HepG2 (cell line): ENCODE results near the gene BRD8. TPM values are rescaled to one million over a fixed set of nuclear protein-coding genes. Genes with fewer than 3 reads are reported as not detected.

Experiments
- CREB1 ChIP-seq, 2 experiments: fragments of 450-650 bp in 1 of 2; IDR thresholded peaks; 2 replicates each; pipeline ENCODE4 v1.6.1; 2016 to 2017; ENCODE audit warnings: control low read depth in 1 of 2, mild to moderate bottlenecking in 1 of 2, missing compliant biosample characterization in 1 of 2, missing genetic modification characterization in 1 of 2
- HMG20B ChIP-seq: conservative IDR thresholded peaks from 2 replicates; pipeline ENCODE4 v1.6.1; 2016; ENCODE audit warnings: missing genetic modification reagents, missing compliant biosample characterization
- MAZ ChIP-seq, 2 experiments: sonication (generic) in 1 of 2; formaldehyde crosslinking in 1 of 2; IDR thresholded peaks; 2 replicates each; pipeline versions ENCODE4 v1.5.0 to v1.6.1; 2012 to 2020; ENCODE audit warnings: low read depth in 2 of 2, mild to moderate bottlenecking in 2 of 2, borderline replicate concordance in 1 of 2, improper control_type of control experiment in 1 of 2, low read length in 1 of 2, missing genetic modification reagents in 1 of 2, moderate library complexity in 1 of 2
- MBD4 ChIP-seq: IDR thresholded peaks from 2 replicates; pipeline ENCODE4 v1.6.1; 2012; ENCODE audit warnings: low read length, inconsistent platforms, borderline replicate concordance
- NFE2L2 ChIP-seq: fragments of 150-350 bp; IDR thresholded peaks from 2 replicates; pipeline ENCODE4 v1.6.1; 2014; ENCODE audit warnings: low read length
- PRDM10 ChIP-seq: sonication (generic); formaldehyde crosslinking; IDR thresholded peaks from 2 replicates; pipeline ENCODE4 v1.4.0; 2020; ENCODE audit warnings: low read depth, missing genetic modification reagents
- RARG ChIP-seq: sonication (generic); formaldehyde crosslinking; IDR thresholded peaks from 2 replicates; pipeline ENCODE4 v1.4.0; 2020; ENCODE audit warnings: low read depth, mild to moderate bottlenecking, missing genetic modification reagents
- RXRB ChIP-seq: IDR thresholded peaks from 2 replicates; pipeline ENCODE4 v1.6.1; 2016; ENCODE audit warnings: borderline replicate concordance, missing genetic modification reagents, missing compliant biosample characterization
- ZBTB14 ChIP-seq: sonication (generic); formaldehyde crosslinking; IDR thresholded peaks from 2 replicates; pipeline ENCODE4 v1.4.0; 2020; ENCODE audit warnings: missing genetic modification reagents
- ZC3H13 ChIP-seq: sonication (generic); formaldehyde crosslinking; IDR thresholded peaks from 2 replicates; pipeline ENCODE4 v1.8.1; 2023; ENCODE audit warnings: mild to moderate bottlenecking, missing genetic modification reagents, moderate library complexity
- ZNF235 ChIP-seq: sonication (generic); formaldehyde crosslinking; IDR thresholded peaks from 2 replicates; pipeline ENCODE4 v1.8.1; 2023; ENCODE audit warnings: mild to moderate bottlenecking, missing genetic modification reagents, borderline replicate concordance
- ZNF264 ChIP-seq: sonication (generic); formaldehyde crosslinking; IDR thresholded peaks from 2 replicates; pipeline ENCODE4 v1.4.0; 2020; ENCODE audit warnings: missing genetic modification reagents
- ZNF44 ChIP-seq: sonication (generic); formaldehyde crosslinking; IDR thresholded peaks from 2 replicates; pipeline ENCODE4 v1.5.1; 2020; ENCODE audit warnings: mild to moderate bottlenecking, missing genetic modification reagents
- ZNF496 ChIP-seq: sonication (generic); formaldehyde crosslinking; IDR thresholded peaks from 2 replicates; pipeline ENCODE4 v1.8.1; 2023; ENCODE audit warnings: mild to moderate bottlenecking, moderate library complexity, missing genetic modification reagents; ENCODE audit not compliant: insufficient replicate concordance
- ZNF577 ChIP-seq: sonication (generic); formaldehyde crosslinking; IDR thresholded peaks from 2 replicates; pipeline ENCODE4 v1.4.0; 2020; ENCODE audit warnings: mild to moderate bottlenecking, low read depth, missing genetic modification reagents, borderline replicate concordance
- ZNF720 ChIP-seq: sonication (generic); formaldehyde crosslinking; IDR thresholded peaks from 2 replicates; pipeline ENCODE4 v1.4.0; 2020; ENCODE audit warnings: missing genetic modification reagents
- ZNF780A ChIP-seq: sonication (generic); formaldehyde crosslinking; IDR thresholded peaks from 2 replicates; pipeline ENCODE4 v1.8.0; 2022; ENCODE audit warnings: mild to moderate bottlenecking, missing genetic modification reagents, moderate library complexity
- polyA plus RNA-seq, 8 experiments: library from polyadenylated mRNA; depleted of rRNA in 3 of 8; stranded (reverse) in 7 of 8; unstranded in 1 of 8; fragments of >200 nt; fragmentation: Illumina TruSeq in 4 of 8; extraction: Trizol in 4 of 8; gene quantifications; 2 replicates each; pipeline versions ENCODE4 v1.2.1 to v1.2.3, GENCODE V29; 2011 to 2016; ENCODE audit warnings: low read depth in 4 of 8, missing spikeins in 1 of 8, mixed read lengths in 1 of 8; ENCODE audit not compliant: insufficient read depth in 1 of 8
- total RNA-seq, 5 experiments: library from RNA; depleted of rRNA; stranded (reverse); fragments of >200 nt; fragmentation: Illumina TruSeq; extraction: Trizol; gene quantifications; 2 replicates each; pipeline ENCODE4 v1.2.3, GENCODE V29; 2016; ENCODE audit warnings: low read depth in 1 of 5
- TF ChIP-seq, protein P1 (sequence below): sonication (generic); formaldehyde crosslinking; conservative IDR thresholded peaks from 2 replicates; pipeline ENCODE4 v1.8.0; 2022; ENCODE audit warnings: missing genetic modification reagents
- TF ChIP-seq, protein P2 (sequence below): sonication (generic); formaldehyde crosslinking; IDR thresholded peaks from 2 replicates; pipeline ENCODE4 v1.5.0; 2020; ENCODE audit warnings: mild to moderate bottlenecking, low read depth, missing genetic modification reagents, borderline replicate concordance
- TF ChIP-seq, protein P3 (sequence below): sonication (generic); formaldehyde crosslinking; IDR thresholded peaks from 2 replicates; pipeline ENCODE4 v1.5.1; 2020; ENCODE audit warnings: missing genetic modification reagents, mild to moderate bottlenecking, borderline replicate concordance

Gene BRD8
- total and polyA plus RNA-seq, 2 of the 13 experiments (the other 11 are each of a cell fraction or from before 2014, with no cell fraction given), result 62.5 to 71.1 TPM

DNA sequence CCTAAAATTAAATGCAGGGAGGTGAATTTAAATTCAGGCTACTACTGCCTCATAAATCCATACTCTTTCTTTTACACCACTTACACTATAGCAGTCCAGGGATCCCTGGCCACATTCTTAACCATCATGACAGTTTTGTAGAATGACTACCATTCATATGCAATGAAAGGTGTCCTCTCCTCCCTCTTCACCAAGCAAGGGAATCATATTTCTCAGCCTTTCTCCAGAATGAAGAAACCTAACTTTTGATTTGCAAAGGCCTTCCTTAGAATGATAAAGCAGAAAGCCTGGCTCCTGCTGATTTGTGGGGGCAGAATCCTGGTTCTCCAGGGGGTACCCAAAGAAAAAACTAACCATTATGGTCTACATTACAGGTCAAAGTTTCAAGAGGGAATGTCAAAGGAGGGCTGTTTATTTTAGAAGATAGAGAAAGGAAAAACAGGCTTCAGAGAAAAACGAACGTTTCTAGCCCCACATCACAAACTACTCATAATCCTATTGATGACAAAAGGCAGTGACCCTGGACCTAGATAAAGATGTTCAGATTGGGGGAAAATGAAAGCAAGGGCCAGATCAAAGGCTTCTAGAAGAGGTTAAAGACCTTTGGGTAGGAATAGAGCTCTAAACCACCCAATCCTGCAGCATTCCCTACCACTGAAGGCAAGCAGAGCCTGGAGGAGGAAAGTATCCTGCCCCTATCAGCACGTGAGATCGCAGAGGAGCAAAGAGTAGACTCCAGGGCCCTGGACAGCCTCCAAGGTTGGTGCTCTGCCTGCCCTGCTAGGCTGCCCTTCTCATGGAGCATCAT lies 83.1 kb downstream of the BRD8 start (continued):
- TF ChIP-seq, protein P1, sequence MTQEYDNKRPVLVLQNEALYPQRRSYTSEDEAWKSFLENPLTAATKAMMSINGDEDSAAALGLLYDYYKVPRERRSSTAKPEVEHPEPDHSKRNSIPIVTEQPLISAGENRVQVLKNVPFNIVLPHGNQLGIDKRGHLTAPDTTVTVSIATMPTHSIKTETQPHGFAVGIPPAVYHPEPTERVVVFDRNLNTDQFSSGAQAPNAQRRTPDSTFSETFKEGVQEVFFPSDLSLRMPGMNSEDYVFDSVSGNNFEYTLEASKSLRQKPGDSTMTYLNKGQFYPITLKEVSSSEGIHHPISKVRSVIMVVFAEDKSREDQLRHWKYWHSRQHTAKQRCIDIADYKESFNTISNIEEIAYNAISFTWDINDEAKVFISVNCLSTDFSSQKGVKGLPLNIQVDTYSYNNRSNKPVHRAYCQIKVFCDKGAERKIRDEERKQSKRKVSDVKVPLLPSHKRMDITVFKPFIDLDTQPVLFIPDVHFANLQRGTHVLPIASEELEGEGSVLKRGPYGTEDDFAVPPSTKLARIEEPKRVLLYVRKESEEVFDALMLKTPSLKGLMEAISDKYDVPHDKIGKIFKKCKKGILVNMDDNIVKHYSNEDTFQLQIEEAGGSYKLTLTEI, result no peak
- TF ChIP-seq PRDM10 (CRISPR knock-in tag) (no peak), ZNF235 (CRISPR knock-in tag) (no peak), ZNF780A (CRISPR knock-in tag) (no peak), ZNF496 (CRISPR knock-in tag) (no peak), ZBTB14 (CRISPR knock-in tag) (no peak), NFE2L2 (no peak), ZNF720 (CRISPR knock-in tag) (no peak), ZNF264 (CRISPR knock-in tag) (no peak), MBD4 (no peak), CREB1 (IDR thresholded peaks at IDR 0.05) (no peak), CREB1 (CRISPR knock-in tag; IDR thresholded peaks at IDR 0.05) (no peak), ZNF577 (CRISPR knock-in tag) (no peak), MAZ (IDR thresholded peaks at IDR 0.05; ENCODE audit: borderline replicate concordance, low read depth, low read length) (no peak), MAZ (CRISPR knock-in tag; IDR thresholded peaks at IDR 0.05; ENCODE audit: low read depth) (no peak), ZNF44 (CRISPR knock-in tag) (no peak), RXRB (CRISPR knock-in tag) (peak; percentile 76), ZC3H13 (no peak), HMG20B (CRISPR knock-in tag) (peak; percentile 80; the same call in 1 of the 2 replicates), RARG (CRISPR knock-in tag) (no peak)
- TF ChIP-seq, protein P2, sequence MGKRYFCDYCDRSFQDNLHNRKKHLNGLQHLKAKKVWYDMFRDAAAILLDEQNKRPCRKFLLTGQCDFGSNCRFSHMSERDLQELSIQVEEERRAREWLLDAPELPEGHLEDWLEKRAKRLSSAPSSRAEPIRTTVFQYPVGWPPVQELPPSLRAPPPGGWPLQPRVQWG (CRISPR knock-in tag), result no peak
- TF ChIP-seq, protein P3, sequence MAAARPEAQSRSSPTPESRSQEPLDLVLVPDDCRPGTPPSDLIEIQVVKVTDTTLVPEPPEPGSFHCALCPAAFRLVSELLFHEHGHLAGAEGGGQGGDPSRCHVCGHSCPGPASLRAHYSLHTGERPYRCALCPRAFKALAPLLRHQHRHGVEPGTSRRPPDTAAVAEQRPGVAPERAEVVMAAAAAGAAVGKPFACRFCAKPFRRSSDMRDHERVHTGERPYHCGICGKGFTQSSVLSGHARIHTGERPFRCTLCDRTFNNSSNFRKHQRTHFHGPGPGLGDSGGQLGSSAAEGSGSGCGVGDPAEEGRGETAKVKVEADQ (CRISPR knock-in tag), result no peak
